GM21528 (cell line): ENCODE measurements around the gene SHISA2.
"Not testable (repeated sequence)": the region's sequence is repeated elsewhere in the genome, so short reads cannot be mapped to it uniquely, and the experiment has no call there.

Source experiments
- ATAC-seq: cut with Tn5 transposase; IDR thresholded peaks from one replicate; pipeline ENCODE4 v1.9.1; 2021; ENCODE audit warnings: mild to moderate bottlenecking, moderate library complexity; ENCODE audit not compliant: unreplicated experiment, low FRiP score

Gene SHISA2

DNA sequence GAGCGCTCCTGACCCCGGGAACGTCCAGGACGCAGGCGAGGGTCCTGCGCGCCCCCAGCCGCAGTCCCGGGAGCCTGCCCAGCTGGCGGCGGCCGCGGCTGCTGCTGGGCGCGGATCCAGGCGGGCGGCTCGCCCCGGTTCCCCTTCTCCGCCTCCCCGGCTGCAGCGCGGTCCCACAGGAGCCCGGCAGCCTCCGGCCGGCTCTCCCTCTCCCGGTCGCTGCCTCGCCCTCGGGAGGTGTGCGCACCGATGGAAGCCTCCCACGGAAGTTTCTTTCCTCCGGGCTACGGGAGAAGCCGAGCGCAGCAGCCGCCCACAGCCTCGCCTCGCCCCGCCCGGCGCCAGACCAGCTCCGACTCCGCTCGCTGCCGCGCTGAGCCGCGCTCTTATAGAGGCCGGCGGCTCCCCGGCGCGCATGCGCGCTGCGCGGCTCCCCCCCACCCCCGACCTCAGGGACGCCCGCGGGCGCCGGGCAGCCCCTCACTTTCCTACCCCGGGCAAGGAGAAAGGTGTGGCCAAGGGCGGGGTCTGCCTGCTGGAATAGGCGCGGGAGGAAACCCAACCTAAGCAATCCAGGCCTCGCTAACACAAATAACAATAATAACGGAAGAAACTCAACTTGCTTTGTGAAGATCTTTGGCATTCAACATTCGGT, at the start of gene SHISA2:
Gene SHISA2 (minus strand): TSS at position 360 of the 655 bp plus-strand sequence. CDS start 1,041 bp downstream, outside the sequence.
- no peak for ATAC-seq

DNA sequence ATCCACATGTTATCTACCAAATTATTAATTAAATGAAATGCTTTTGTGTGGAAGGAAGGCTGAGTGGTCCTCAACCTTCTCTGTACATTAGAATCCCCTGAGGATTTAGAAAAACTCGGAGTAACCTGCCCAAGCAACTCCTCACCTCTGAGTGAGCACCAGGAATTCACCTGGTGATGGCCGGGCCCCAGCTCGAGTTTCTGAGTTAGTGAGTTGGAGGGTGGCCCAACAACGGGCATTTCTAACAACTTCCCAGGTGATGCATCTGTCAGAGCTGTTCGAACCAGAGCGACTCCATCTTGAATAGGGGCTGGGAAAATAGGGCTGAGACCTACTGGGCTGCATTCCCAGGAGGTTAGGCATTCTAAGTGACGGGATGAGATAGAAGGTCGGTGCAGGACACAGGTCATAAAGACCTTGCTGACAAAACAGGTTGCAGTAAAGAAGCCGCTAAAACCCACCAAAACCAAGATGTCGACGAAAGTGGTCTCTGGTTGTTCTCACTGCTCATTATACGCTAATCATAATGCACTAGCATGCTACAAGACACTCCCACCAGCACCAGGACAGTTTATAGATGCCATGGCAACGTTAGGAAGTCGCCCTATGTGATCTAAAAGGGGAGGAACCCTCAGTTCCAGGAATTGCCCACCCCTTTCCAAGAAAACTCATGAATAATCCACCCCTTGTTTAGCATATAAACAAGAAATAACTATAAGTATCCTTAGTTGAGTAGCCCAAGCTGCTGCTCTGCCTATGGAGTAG, 44.2 kb upstream of the SHISA2 start:
- no peak for ATAC-seq

GRCh38 chr13:26095338-26095737, 43.5 kb upstream of the SHISA2 start:
- no peak for ATAC-seq

DNA sequence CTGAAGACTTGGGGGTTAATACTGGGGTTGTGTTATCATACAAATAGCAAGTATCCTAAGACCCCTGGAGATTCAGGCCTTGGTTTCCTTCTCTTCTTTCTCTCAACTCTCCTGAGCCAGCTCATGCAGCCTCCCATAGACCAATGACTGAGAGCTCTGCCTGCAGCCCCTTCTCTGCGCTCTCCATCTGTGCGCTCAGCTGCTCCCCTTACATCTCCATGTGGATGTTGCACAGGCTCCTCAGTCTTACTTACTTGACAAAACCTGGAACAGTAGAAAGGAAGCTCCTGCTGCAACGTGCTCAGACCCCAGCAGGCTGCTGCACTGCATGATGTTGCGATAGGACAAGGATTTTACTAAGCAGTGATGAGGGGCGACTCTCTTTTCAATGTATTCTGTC, 25.0 kb upstream of the SHISA2 start:
- ATAC-seq: not testable (repeated sequence)

- ATAC-seq: no peak
Measured at GRCh38 chr13:26075498-26075897, 23.7 kb upstream of the SHISA2 start.

GRCh38 chr13:26074706-26075105, 22.9 kb upstream of the SHISA2 start:
- ATAC-seq: no peak

GRCh38 chr13:26072335-26072734, 20.5 kb upstream of the SHISA2 start:
- not testable (repeated sequence) for ATAC-seq

GRCh38 chr13:26071691-26072090, 19.9 kb upstream of the SHISA2 start:
- no peak for ATAC-seq

DNA sequence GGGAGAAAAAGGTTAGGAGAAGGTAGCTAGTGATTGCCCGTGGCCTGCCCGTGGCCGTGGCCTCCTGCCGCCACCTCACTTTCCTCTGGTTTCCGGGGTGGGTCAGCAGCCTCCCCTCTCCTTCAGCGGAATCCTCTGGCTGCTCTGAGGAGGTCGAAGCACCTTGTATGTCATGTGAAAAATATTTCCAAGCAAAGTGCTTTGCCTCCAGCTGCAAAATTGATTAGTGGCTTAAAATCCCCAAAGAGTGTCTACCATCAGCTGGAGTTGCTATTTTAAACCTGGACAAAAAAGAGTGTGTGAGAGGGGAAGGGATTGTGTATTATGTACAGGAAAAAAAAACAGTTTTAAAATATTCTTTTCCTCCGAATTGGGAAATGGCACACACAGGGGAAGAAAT, 17.8 kb upstream of the SHISA2 start:
- ATAC-seq: not testable (repeated sequence)

DNA sequence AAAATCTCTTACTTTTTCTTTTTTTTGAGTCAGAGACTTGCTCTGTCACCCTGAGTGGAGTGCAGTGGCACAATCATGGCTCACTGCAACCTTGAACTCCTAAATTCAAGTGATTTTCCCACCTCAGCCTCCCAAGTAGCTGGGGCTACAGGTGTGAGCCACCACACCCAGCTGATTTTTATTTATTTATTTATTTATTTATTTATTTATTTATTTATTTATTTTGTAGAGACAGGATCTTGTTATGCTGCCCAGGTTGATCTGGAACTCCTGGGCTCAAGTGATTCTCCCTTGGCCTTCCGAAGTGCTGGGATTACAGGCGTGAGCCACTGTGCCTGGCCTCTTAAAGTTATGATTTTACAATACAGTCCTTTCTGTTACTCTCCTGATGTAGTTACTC, 16.6 kb upstream of the SHISA2 start:
- not testable (repeated sequence) for ATAC-seq

DNA sequence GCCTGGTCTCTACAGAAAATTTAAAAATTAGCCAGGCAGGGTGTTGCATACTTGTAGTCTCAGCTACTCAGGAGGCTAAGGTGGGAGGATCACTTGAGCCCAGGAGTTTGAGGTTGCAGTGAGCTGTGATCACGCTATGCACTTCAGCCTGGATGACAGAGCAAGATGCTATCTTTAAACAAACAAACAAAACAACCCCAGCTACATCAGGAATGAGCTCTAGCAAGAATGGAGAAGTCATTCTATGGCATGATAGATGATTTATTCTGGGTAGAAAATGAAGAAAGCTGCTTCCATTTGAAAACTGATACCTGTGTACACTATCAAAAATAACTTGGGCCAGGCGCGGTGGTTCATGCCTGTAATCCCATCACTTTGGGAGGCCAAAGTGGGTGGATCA, 15.8 kb upstream of the SHISA2 start:
- no peak for ATAC-seq

DNA sequence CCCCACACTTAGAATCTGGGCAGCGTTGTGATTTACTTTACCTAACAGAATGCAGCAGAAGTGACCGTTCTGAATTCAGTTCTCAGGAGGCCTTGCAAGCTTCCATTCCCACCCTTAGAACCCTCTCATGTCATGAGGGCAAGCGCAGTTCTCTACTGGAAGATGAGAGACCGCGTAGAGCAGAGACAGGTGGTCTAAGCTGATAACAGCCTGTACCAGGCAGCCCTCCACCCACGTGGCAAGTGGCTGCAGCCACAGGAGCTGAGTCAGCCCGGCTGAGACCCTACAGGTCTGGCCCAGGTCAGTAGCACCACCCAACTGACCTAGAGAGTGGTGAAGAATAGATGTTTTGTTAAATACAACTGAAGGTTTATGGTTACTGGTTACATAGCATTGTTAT, 14.7 kb upstream of the SHISA2 start:
- ATAC-seq: not testable (repeated sequence)

DNA sequence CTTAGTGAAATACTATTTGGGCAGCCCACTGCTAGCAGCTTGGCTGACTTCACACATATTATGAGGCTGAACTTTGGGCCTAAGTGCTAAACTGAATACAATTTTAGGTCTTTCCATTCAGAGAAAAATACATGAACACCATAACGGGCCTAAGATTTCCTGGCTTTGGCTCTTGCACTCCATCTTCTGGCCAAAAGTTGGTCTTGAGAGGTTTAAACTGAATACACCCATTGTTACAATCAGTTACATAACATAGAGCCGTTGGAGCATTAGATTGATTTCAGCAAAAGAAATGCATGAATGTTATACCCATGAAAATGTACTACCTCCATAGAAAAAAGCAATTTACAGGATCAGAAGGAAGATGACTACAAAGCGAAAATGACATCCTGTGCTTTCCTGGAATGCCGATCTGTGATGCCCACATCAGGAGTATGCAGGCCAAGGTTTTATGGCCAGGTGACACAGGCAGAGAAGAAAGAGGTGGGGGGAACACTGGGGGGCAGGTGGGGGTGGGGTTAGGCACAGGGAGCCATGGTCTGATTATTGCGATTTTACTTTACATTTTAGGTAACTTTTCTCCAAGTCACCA, 11.1 kb upstream of the SHISA2 start:
- ATAC-seq: no peak

- no peak for ATAC-seq
Measured at GRCh38 chr13:26061947-26062346, 10.1 kb upstream of the SHISA2 start.

GRCh38 chr13:26061256-26061655, 9.4 kb upstream of the SHISA2 start:
- ATAC-seq: no peak

GRCh38 chr13:26060357-26060756, 8.5 kb upstream of the SHISA2 start:
- ATAC-seq: no peak

GRCh38 chr13:26058704-26059103, 6.9 kb upstream of the SHISA2 start:
- no peak for ATAC-seq

- no peak for ATAC-seq
Measured at GRCh38 chr13:26054896-26055295, 3.1 kb upstream of the SHISA2 start.

DNA sequence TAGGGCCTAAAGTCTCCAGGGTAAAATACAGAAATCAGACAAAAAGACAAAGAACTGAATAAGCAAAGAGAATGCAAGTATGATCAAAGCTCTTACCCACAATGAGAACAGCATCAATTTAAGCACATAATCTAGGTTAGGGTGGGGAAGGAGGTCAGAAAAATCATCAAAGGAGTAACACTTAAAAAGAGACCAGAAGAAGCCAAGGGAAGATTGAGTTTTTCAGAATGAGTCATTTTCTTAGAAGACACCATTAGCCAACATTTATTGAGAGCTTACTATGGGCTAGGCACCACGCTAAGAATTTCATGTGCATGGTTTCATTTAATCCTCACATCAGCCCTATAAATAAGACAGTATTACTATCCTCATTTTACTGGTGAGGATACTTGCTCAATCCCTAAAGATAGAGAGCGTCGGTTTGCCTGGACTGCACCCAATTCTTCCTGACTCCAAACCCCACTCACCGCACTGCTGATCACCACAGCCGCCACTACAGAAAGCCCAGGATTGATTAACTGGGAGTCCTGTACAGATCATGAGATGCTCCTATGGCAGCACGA, 1.7 kb upstream of the SHISA2 start:
- no peak for ATAC-seq

GRCh38 chr13:26052337-26052736, 521 bp upstream of the SHISA2 start:
- no peak for ATAC-seq

DNA sequence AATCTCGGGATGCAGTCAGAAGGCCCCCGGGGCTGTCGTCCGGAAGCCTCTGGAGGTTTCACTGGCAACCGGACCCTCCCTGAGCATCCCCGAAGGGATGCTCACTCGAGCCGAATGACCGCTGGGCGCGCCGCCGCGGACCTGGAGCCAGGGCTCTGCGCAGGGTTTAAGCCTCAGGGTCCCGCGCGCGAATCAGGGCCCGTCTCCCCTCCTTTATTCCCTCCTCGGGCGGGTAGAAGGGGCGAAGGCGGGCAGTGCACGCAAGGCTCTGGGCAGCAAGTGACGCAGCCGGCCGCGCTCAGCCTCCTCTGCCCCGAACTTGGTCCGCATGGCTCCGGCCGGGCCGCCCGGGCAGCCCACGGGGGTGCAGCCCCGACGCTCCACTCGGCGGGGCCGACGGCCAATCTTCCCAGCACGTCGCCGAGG, 572 bp downstream of the SHISA2 start:
- ATAC-seq: no peak
